ENCODE measurements around the gene NAA60. TPM values are rescaled to one million over a fixed set of nuclear protein-coding genes. Genes with fewer than 3 reads are reported as not detected.

NAA60 gene
- total and polyA plus RNA-seq, 2 experiments from 2014 or later = 11.2 to 49.4 TPM

DNA sequence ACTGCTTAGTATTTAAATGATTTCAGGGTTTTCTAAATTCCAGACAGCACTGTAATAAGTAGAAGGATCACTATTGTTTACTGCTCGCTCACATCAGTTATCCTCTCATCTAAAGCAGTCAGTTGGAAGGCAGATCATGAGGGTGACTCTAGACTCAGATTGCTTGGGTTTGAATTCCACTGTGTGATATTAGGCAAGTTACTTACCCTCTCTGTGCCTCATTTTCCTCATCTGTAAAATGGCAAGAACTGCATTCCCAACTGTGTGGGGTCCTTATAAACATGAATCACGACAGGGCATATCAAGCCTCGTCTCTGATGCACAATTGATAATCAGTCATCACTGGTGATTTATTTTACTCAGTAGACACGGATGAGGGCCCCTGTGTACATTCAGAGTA lies 72.4 kb downstream of the NAA60 start:
- TF ChIP-seq EZH2phosphoT487 (IDR thresholded peaks at IDR 0.05; ENCODE audit: insufficient read depth, low read depth) = no peak
- TF ChIP-seq EZH2 (IDR thresholded peaks at IDR 0.05; ENCODE audit: insufficient read depth, poor library complexity, severe bottlenecking) = no peak
- in situ Hi-C loops (cut with MboI) = no loop called here
- H3K9ac ChIP-seq = no peak overlapping the region

DNA sequence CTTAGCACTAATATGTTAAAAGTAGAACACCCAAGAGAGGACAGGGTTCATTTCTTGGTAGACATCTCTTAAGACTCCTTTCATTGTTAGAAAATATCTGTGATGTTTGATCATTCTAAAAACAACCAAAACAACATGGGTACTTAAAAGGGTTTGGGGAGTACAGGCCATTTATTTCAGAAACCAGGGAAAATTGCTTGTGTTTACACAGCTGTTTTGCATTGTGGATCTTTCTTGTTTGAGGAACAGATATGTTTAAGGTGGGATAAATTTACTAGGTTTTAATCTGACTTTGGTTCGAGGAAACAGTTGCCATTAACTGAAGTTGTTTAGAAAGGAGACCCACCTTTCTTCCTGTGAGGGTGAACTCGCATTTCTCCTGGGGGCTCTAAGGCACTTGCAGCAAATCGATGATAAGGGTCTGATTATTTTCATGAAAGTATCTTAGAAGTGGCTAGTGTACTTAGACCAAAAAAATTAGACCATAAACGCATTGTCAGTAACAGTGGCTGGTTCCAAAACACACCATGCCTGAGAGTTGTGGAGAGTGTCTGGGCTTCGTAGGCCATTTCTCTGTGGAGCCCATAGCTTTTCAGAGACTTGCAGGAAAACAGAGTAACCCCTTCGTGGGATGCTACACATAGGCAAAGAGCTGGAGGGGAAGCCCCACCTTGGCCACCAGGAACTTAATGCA lies 75.0 kb downstream of the NAA60 start:
- 98% methylated on average over 6 of the region's 6 CpGs for WGBS, 2 experiments (ENCODE audit: low coverage in 1 of 2, low lambda C conversion rate in 2 of 2, missing lambda C conversion rate in 2 of 2)
- H3K9me2 ChIP-seq (ENCODE audit: insufficient read depth) = no peaks in the 10 kb centered on the region
- no peaks in the 10 kb centered on the region for H3K9me3 ChIP-seq (ENCODE audit: low read depth)
- H3K9ac ChIP-seq = no peak overlapping the region
- no peaks in the 10 kb centered on the region for H3K27me3 ChIP-seq (replicated peaks; ENCODE audit: insufficient read depth)
- H3K4me2 ChIP-seq (ENCODE audit: unreplicated experiment) = no peak overlapping the region
- no peaks in the 10 kb centered on the region for H3K4me1 ChIP-seq (ENCODE audit: insufficient read depth)
- DNase-seq = no peak
- no peak overlapping the region for H2AFZ ChIP-seq
- peaks cover 38% of the 10 kb centered on the region for H3K36me3 ChIP-seq (ENCODE audit: low read depth)
- H3K79me2 ChIP-seq (ENCODE audit: insufficient read depth) = no peaks in the 10 kb centered on the region
- no peaks in the 10 kb centered on the region; the same call in 1 of the 2 replicates for H3F3A ChIP-seq (ENCODE audit: insufficient read depth)
- in situ Hi-C loops (cut with MboI) = no loop called here
- H4K20me1 ChIP-seq (ENCODE audit: insufficient read depth) = no peaks in the 10 kb centered on the region
- H3K27ac ChIP-seq = no peak overlapping the region
- no peak for TF ChIP-seq EZH2 (IDR thresholded peaks at IDR 0.05; ENCODE audit: insufficient read depth, poor library complexity, severe bottlenecking)
- TF ChIP-seq EZH2phosphoT487 (IDR thresholded peaks at IDR 0.05; ENCODE audit: insufficient read depth, low read depth) = no peak
- no peak overlapping the region for H3K4me3 ChIP-seq

More for the DNA sequence above, 72.4 kb downstream of the NAA60 start:
- no peak for DNase-seq
- Histone ChIP-seq H3K4me1 (ENCODE audit: insufficient read depth) (no peaks in the 10 kb centered on the region), H3K36me3 (ENCODE audit: low read depth) (peaks cover 47% of the 10 kb centered on the region), H3K9me3 (ENCODE audit: low read depth) (no peaks in the 10 kb centered on the region), H3K4me2 (ENCODE audit: unreplicated experiment) (no peak overlapping the region), H3K27ac (no peak overlapping the region), H4K20me1 (ENCODE audit: insufficient read depth) (no peaks in the 10 kb centered on the region), H3F3A (ENCODE audit: insufficient read depth) (no peaks in the 10 kb centered on the region; the same call in 1 of the 2 replicates), H3K4me3 (no peak overlapping the region), H3K79me2 (ENCODE audit: insufficient read depth) (no peaks in the 10 kb centered on the region), H3K9me2 (ENCODE audit: insufficient read depth) (no peaks in the 10 kb centered on the region), H3K27me3 (replicated peaks; ENCODE audit: insufficient read depth) (no peaks in the 10 kb centered on the region), H2AFZ (no peak overlapping the region)
- WGBS, 2 experiments (ENCODE audit: low coverage in 1 of 2, low lambda C conversion rate in 2 of 2, missing lambda C conversion rate in 2 of 2) = 95 to 96% methylated on average over 4 of the region's 4 CpGs

DNA sequence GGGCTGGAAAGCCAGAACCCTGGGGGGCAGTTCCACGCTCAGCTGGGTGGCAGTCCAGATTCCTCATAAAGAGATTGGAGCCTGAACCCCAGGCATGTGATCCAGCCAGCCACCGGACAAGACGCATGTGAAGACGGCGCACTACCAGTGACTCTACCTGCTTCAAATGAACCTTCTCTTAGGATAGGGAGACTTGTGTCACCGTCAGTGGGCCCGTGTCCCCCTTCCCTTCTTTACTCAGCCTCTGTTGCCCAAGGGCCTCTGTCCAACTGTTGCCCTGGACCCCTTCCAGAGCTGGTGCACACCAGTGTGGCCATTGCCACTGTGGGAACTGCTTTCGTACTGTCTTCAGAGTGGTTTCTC lies 75.5 kb downstream of the NAA60 start:
- no peak overlapping the region for H3K27ac ChIP-seq
- no peaks in the 10 kb centered on the region for H3K9me3 ChIP-seq (ENCODE audit: low read depth)
- no peak overlapping the region for H3K9ac ChIP-seq
- no peaks in the 10 kb centered on the region for H3K27me3 ChIP-seq (replicated peaks; ENCODE audit: insufficient read depth)
- WGBS, 2 experiments (ENCODE audit: low coverage in 1 of 2, low lambda C conversion rate in 2 of 2, missing lambda C conversion rate in 2 of 2) = 98% methylated on average over 8 of the region's 8 CpGs
- no peak overlapping the region for H2AFZ ChIP-seq
- peaks cover 33% of the 10 kb centered on the region for H3K36me3 ChIP-seq (ENCODE audit: low read depth)
- no peaks in the 10 kb centered on the region for H4K20me1 ChIP-seq (ENCODE audit: insufficient read depth)
- no peaks in the 10 kb centered on the region for H3K4me1 ChIP-seq (ENCODE audit: insufficient read depth)
- in situ Hi-C loops (cut with MboI) = no loop called here
- no peaks in the 10 kb centered on the region for H3K79me2 ChIP-seq (ENCODE audit: insufficient read depth)
- no peaks in the 10 kb centered on the region for H3K9me2 ChIP-seq (ENCODE audit: insufficient read depth)
- TF ChIP-seq EZH2 (IDR thresholded peaks at IDR 0.05; ENCODE audit: insufficient read depth, poor library complexity, severe bottlenecking) = no peak
- no peak for TF ChIP-seq EZH2phosphoT487 (IDR thresholded peaks at IDR 0.05; ENCODE audit: insufficient read depth, low read depth)
- H3K4me2 ChIP-seq (ENCODE audit: unreplicated experiment) = no peak overlapping the region
- H3K4me3 ChIP-seq = no peak overlapping the region
- no peak for DNase-seq
- H3F3A ChIP-seq (ENCODE audit: insufficient read depth) = no peaks in the 10 kb centered on the region; the same call in 1 of the 2 replicates

DNA sequence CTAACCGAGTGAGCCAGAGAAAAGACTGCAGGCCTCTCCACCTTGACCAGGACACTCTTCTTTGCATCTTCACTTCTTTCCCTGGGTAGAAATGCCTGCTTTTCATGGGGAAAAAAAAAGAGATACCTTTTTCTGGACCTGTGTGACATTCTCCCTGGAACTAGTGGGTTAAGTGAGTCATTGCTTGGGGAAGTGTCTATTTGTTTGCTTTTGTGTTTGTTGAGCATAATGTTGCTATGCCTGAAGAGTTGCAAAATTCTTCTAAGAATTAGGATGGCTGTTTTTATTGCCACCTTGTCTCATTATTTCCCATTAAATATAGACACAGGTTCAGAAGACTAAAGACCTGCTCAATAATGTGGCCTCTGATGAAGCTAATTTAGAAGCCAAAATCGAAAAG lies 76.1 kb downstream of the NAA60 start:
- Histone ChIP-seq H3K79me2 (ENCODE audit: insufficient read depth) (no peaks in the 10 kb centered on the region), H3K4me3 (no peak overlapping the region), H4K20me1 (ENCODE audit: insufficient read depth) (no peaks in the 10 kb centered on the region), H3K9me2 (ENCODE audit: insufficient read depth) (no peaks in the 10 kb centered on the region), H3K9ac (no peak overlapping the region), H3F3A (ENCODE audit: insufficient read depth) (no peaks in the 10 kb centered on the region; the same call in 1 of the 2 replicates), H3K4me2 (ENCODE audit: unreplicated experiment) (no peak overlapping the region), H3K9me3 (ENCODE audit: low read depth) (no peaks in the 10 kb centered on the region), H3K27ac (no peak overlapping the region), H3K27me3 (replicated peaks; ENCODE audit: insufficient read depth) (no peaks in the 10 kb centered on the region), H3K4me1 (ENCODE audit: insufficient read depth) (no peaks in the 10 kb centered on the region), H3K36me3 (ENCODE audit: low read depth) (peaks cover 27% of the 10 kb centered on the region), H2AFZ (no peak overlapping the region)
- peak; percentile 32 for DNase-seq
- 100% methylated on average over 2 of the region's 2 CpGs for WGBS, 2 experiments (ENCODE audit: low coverage in 1 of 2, low lambda C conversion rate in 2 of 2, missing lambda C conversion rate in 2 of 2)
- in situ Hi-C loops (cut with MboI) = no loop called here
- TF ChIP-seq EZH2 (IDR thresholded peaks at IDR 0.05; ENCODE audit: insufficient read depth, poor library complexity, severe bottlenecking) (no peak), EZH2phosphoT487 (IDR thresholded peaks at IDR 0.05; ENCODE audit: insufficient read depth, low read depth) (no peak)
